ENCODE data around the gene PCSK6.

PCSK6 gene

DNA sequence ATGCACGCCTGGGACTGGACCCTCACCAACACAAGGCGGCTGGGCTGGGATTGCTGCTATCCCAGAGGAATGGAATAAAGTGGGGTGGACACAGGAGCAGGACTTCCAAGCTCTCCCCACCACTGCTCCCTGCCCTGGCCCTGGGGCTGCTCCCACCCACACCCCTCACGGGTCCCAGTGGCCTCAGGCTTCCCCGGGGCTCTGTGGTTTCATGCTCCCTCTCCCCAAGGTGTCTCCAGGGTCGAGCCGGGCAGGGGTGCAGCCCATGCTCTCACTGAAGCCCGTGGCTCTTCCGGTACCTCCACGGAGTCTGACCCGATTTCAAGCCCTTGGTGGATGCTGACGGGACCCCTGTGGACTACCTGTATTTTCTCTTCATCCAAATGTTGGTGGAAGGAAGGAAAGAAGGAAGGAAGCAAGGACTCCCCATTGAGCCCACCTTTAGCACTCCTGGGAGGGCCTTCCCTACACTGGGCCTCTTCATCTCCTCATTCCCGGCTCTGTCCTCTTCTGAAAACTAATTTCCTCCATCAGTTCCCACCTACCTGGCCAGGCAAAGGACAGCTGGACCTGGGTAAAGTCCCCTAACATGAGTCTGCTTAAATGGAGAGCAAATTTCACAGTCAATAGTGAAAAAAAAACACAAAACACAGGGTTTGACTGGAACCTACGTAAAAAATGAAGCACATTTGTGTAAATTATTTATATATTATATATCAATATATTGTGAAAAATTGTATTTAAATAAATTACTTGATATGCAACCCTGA, 44.0 kb upstream of the PCSK6 start:
- Histone ChIP-seq H2BK120ac (ENCODE audit: low read depth, low read length) (no peak overlapping the region), H3K4me2 (ENCODE audit: insufficient read depth, low read length, poor library complexity, severe bottlenecking) (no peak overlapping the region), H3K27me3 (ENCODE audit: control insufficient read depth in 3 of 3, insufficient read depth in 3 of 3, low read depth in 1 of 3, low read length in 3 of 3) (peaks cover 0 to 4% (median 0%) of the 10 kb centered on the region in 3 experiments), H2BK5ac (ENCODE audit: low read length) (peak overlapping the region; percentile 72), H3K9me3 (replicated peaks in 1 of 2; ENCODE audit: control insufficient read depth in 2 of 2, insufficient read depth in 1 of 2, low read depth in 1 of 2, low read length in 2 of 2) (no peaks in the 10 kb centered on the region), H2BK15ac (ENCODE audit: low read length) (no peak overlapping the region), H2AFZ (ENCODE audit: low read length) (no peak overlapping the region), H3K18ac (ENCODE audit: low read length) (peak overlapping the region; percentile 68), H3K79me1 (ENCODE audit: low read depth, low read length) (no peaks in the 10 kb centered on the region), H3K27ac (replicated peaks; ENCODE audit: low read length) (no peak overlapping the region), H2BK12ac (ENCODE audit: low read length) (no peak overlapping the region), H3K36me3 (replicated peaks in 1 of 2; ENCODE audit: control insufficient read depth in 2 of 2, insufficient read depth in 2 of 2, low read length in 2 of 2) (no peaks in the 10 kb centered on the region), H3K4me3 (ENCODE audit: low read length in 2 of 2) (no peak overlapping the region), H3K4me1 (ENCODE audit: control insufficient read depth in 2 of 2, insufficient read depth in 1 of 2, low read depth in 1 of 2, low read length in 2 of 2) (peaks cover 4 to 8% of the 10 kb centered on the region in 2 donors), H3K9ac (ENCODE audit: low read depth, low read length, poor library complexity) (peak overlapping the region; percentile 27), H4K91ac (ENCODE audit: low read depth, low read length, poor library complexity) (no peak overlapping the region), H3K4ac (ENCODE audit: low read length) (no peak overlapping the region), H3K23ac (ENCODE audit: low read depth, low read length, poor library complexity) (no peak overlapping the region), H4K8ac (ENCODE audit: low read depth, low read length) (no peak overlapping the region), H3K14ac (ENCODE audit: low read length) (peak overlapping the region; percentile 65), H2AK5ac (ENCODE audit: low read depth, low read length) (peak overlapping the region; percentile 76)
- DNase-seq (ENCODE audit: low spot score) = no peak
- WGBS, 2 donors (ENCODE audit: extremely low coverage in 2 of 2, insufficient read length in 2 of 2, insufficient replicate concordance in 1 of 2) = no CpG with 5 or more reads among the region's 13 CpGs

DNA sequence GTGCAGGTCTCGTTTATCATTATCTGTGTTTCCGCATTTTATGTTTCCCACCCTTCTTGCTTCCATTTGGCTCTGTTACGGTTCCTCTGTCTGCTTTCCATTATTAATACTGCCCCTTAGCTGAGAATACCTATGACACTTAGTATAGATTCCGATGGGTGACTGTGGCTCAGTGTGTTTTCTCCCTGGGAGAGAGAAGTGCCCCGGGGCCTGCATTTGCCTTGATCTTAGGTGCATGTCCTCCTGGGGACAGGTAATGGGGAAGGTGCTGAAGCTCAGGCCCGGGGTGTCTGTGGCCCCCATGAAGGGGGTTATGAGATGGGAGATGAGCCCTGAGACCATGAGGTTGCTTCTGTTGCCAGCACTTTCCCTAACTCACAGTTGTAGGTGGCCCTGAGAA, 43.4 kb upstream of the PCSK6 start:
- H2AK5ac ChIP-seq (ENCODE audit: low read depth, low read length) = no peak overlapping the region
- no peak overlapping the region for H4K8ac ChIP-seq (ENCODE audit: low read depth, low read length)
- peak overlapping the region; percentile 21 for H3K18ac ChIP-seq (ENCODE audit: low read length)
- peaks cover 0 to 6% (median 0%) of the 10 kb centered on the region in 3 experiments for H3K27me3 ChIP-seq (ENCODE audit: control insufficient read depth in 3 of 3, insufficient read depth in 3 of 3, low read depth in 1 of 3, low read length in 3 of 3)
- H3K4me3 ChIP-seq (ENCODE audit: low read length in 2 of 2) = no peak overlapping the region
- no peaks in the 10 kb centered on the region for H3K9me3 ChIP-seq (replicated peaks in 1 of 2; ENCODE audit: control insufficient read depth in 2 of 2, insufficient read depth in 1 of 2, low read depth in 1 of 2, low read length in 2 of 2)
- H2AFZ ChIP-seq (ENCODE audit: low read length) = no peak overlapping the region
- no peak overlapping the region for H2BK12ac ChIP-seq (ENCODE audit: low read length)
- peak overlapping the region; percentile 53 for H3K4ac ChIP-seq (ENCODE audit: low read length)
- H3K4me2 ChIP-seq (ENCODE audit: insufficient read depth, low read length, poor library complexity, severe bottlenecking) = no peak overlapping the region
- no CpG with 5 or more reads among the region's 6 CpGs for WGBS, 2 donors (ENCODE audit: extremely low coverage in 2 of 2, insufficient read length in 2 of 2, insufficient replicate concordance in 1 of 2)
- peaks cover 4 to 8% of the 10 kb centered on the region in 2 donors for H3K4me1 ChIP-seq (ENCODE audit: control insufficient read depth in 2 of 2, insufficient read depth in 1 of 2, low read depth in 1 of 2, low read length in 2 of 2)
- H2BK120ac ChIP-seq (ENCODE audit: low read depth, low read length) = no peak overlapping the region
- no peak overlapping the region for H2BK15ac ChIP-seq (ENCODE audit: low read length)
- no peak overlapping the region for H3K9ac ChIP-seq (ENCODE audit: low read depth, low read length, poor library complexity)
- DNase-seq (ENCODE audit: low spot score) = no peak
- H3K14ac ChIP-seq (ENCODE audit: low read length) = peak overlapping the region; percentile 65
- H3K27ac ChIP-seq (replicated peaks; ENCODE audit: low read length) = no peak overlapping the region
- H2BK5ac ChIP-seq (ENCODE audit: low read length) = no peak overlapping the region
- H3K23ac ChIP-seq (ENCODE audit: low read depth, low read length, poor library complexity) = no peak overlapping the region
- no peaks in the 10 kb centered on the region for H3K36me3 ChIP-seq (replicated peaks in 1 of 2; ENCODE audit: control insufficient read depth in 2 of 2, insufficient read depth in 2 of 2, low read length in 2 of 2)
- H3K79me1 ChIP-seq (ENCODE audit: low read depth, low read length) = no peaks in the 10 kb centered on the region
- no peak overlapping the region for H4K91ac ChIP-seq (ENCODE audit: low read depth, low read length, poor library complexity)

DNA sequence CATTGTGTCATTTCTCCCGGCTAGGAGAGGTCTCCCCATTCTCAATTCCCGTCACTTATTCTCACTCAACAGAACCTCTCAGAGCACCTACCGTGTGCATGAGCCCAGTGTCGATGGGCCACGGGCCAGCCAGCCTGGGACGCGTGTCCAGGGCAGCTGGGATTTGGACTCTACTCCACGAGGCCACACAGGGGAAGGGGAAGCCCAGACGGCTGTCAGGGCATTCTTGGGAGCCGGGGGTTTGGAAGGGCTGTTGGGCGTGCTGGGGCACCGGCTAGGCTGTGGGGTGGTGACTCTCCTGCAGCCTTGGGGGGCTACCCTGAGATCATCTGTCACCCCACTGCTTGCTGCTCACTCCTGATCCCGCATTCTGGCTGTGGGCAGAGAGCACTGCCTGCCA, 41.7 kb upstream of the PCSK6 start:
- no peak overlapping the region for H3K14ac ChIP-seq (ENCODE audit: low read length)
- H3K36me3 ChIP-seq (replicated peaks in 1 of 2; ENCODE audit: control insufficient read depth in 2 of 2, insufficient read depth in 2 of 2, low read length in 2 of 2) = no peaks in the 10 kb centered on the region
- H3K4me2 ChIP-seq (ENCODE audit: insufficient read depth, low read length, poor library complexity, severe bottlenecking) = no peak overlapping the region
- H2AFZ ChIP-seq (ENCODE audit: low read length) = no peak overlapping the region
- WGBS, 2 donors (ENCODE audit: extremely low coverage in 2 of 2, insufficient read length in 2 of 2, insufficient replicate concordance in 1 of 2) = no CpG with 5 or more reads among the region's 13 CpGs
- peak overlapping the region; percentile 38 for H2AK5ac ChIP-seq (ENCODE audit: low read depth, low read length)
- no peak overlapping the region for H2BK15ac ChIP-seq (ENCODE audit: low read length)
- H2BK120ac ChIP-seq (ENCODE audit: low read depth, low read length) = no peak overlapping the region
- H3K18ac ChIP-seq (ENCODE audit: low read length) = peak overlapping the region; percentile 66
- H3K23ac ChIP-seq (ENCODE audit: low read depth, low read length, poor library complexity) = peak overlapping the region; percentile 58
- no peak overlapping the region for H2BK5ac ChIP-seq (ENCODE audit: low read length)
- H3K9me3 ChIP-seq (replicated peaks in 1 of 2; ENCODE audit: control insufficient read depth in 2 of 2, insufficient read depth in 1 of 2, low read depth in 1 of 2, low read length in 2 of 2) = no peaks in the 10 kb centered on the region
- no peak overlapping the region for H4K91ac ChIP-seq (ENCODE audit: low read depth, low read length, poor library complexity)
- H3K79me1 ChIP-seq (ENCODE audit: low read depth, low read length) = no peaks in the 10 kb centered on the region
- peak overlapping the region in 1 of 2 donors; percentile 31 for H3K4me3 ChIP-seq (ENCODE audit: low read length in 2 of 2)
- no peak for DNase-seq (ENCODE audit: low spot score)
- H3K9ac ChIP-seq (ENCODE audit: low read depth, low read length, poor library complexity) = no peak overlapping the region
- H3K4me1 ChIP-seq (ENCODE audit: control insufficient read depth in 2 of 2, insufficient read depth in 1 of 2, low read depth in 1 of 2, low read length in 2 of 2) = peaks cover 4 to 10% of the 10 kb centered on the region in 2 donors
- H3K27ac ChIP-seq (replicated peaks; ENCODE audit: low read length) = no peak overlapping the region
- H3K4ac ChIP-seq (ENCODE audit: low read length) = no peak overlapping the region
- peaks cover 0 to 6% (median 0%) of the 10 kb centered on the region in 3 experiments for H3K27me3 ChIP-seq (ENCODE audit: control insufficient read depth in 3 of 3, insufficient read depth in 3 of 3, low read depth in 1 of 3, low read length in 3 of 3)
- no peak overlapping the region for H4K8ac ChIP-seq (ENCODE audit: low read depth, low read length)
- no peak overlapping the region for H2BK12ac ChIP-seq (ENCODE audit: low read length)

DNA sequence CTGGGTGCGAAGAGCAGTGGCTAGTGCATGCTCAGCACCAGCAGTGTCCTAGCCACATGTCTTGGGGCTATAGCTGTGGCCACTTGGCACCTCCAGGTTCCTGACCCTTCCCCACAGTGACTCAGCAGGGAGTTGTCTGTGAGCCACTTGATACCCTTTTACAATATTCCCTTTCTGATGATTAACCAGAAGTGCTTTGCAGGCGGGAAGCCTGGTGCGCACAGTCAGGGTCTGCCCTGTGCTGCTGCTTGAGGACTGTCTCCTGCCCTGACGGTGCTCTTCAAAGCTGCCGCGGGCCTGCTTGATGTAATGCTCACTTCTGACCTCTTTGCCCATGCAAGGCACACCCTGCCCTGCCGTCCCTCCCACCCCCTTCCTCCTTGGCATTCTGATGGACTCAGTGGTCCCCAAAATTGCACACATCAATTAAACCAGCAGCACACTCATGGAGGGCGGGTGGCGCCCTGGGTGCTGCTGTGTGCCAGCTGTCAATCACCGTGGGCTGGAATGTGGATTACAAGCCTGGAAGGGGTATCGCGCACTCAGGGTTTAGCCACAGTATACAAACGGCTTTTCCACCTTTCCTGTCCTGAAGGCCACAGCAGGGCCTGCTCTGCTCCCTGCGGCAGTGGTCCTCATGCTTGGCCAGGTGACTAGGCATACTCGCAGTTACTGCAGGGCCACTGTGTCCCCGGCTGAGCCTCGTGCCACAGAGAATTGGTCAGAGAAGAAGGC, 40.9 kb upstream of the PCSK6 start:
- no peak overlapping the region for H2BK120ac ChIP-seq (ENCODE audit: low read depth, low read length)
- no peak overlapping the region for H4K91ac ChIP-seq (ENCODE audit: low read depth, low read length, poor library complexity)
- no CpG with 5 or more reads among the region's 17 CpGs for WGBS, 2 donors (ENCODE audit: extremely low coverage in 2 of 2, insufficient read length in 2 of 2, insufficient replicate concordance in 1 of 2)
- no peak overlapping the region for H3K14ac ChIP-seq (ENCODE audit: low read length)
- H3K9me3 ChIP-seq (replicated peaks in 1 of 2; ENCODE audit: control insufficient read depth in 2 of 2, insufficient read depth in 1 of 2, low read depth in 1 of 2, low read length in 2 of 2) = no peaks in the 10 kb centered on the region
- H2BK12ac ChIP-seq (ENCODE audit: low read length) = no peak overlapping the region
- no peak overlapping the region for H3K4me3 ChIP-seq (ENCODE audit: low read length in 2 of 2)
- H3K23ac ChIP-seq (ENCODE audit: low read depth, low read length, poor library complexity) = peak overlapping the region; percentile 37
- DNase-seq (ENCODE audit: low spot score) = no peak
- no peak overlapping the region for H2BK5ac ChIP-seq (ENCODE audit: low read length)
- H3K4me1 ChIP-seq (ENCODE audit: control insufficient read depth in 2 of 2, insufficient read depth in 1 of 2, low read depth in 1 of 2, low read length in 2 of 2) = peaks cover 4 to 12% of the 10 kb centered on the region in 2 donors
- H3K27ac ChIP-seq (replicated peaks; ENCODE audit: low read length) = no peak overlapping the region
- no peak overlapping the region for H2BK15ac ChIP-seq (ENCODE audit: low read length)
- H3K18ac ChIP-seq (ENCODE audit: low read length) = no peak overlapping the region
- peaks cover 0 to 6% (median 0%) of the 10 kb centered on the region in 3 experiments for H3K27me3 ChIP-seq (ENCODE audit: control insufficient read depth in 3 of 3, insufficient read depth in 3 of 3, low read depth in 1 of 3, low read length in 3 of 3)
- no peak overlapping the region for H2AFZ ChIP-seq (ENCODE audit: low read length)
- no peak overlapping the region for H4K8ac ChIP-seq (ENCODE audit: low read depth, low read length)
- no peak overlapping the region for H3K4me2 ChIP-seq (ENCODE audit: insufficient read depth, low read length, poor library complexity, severe bottlenecking)
- H3K4ac ChIP-seq (ENCODE audit: low read length) = no peak overlapping the region
- no peaks in the 10 kb centered on the region for H3K36me3 ChIP-seq (replicated peaks in 1 of 2; ENCODE audit: control insufficient read depth in 2 of 2, insufficient read depth in 2 of 2, low read length in 2 of 2)
- H3K9ac ChIP-seq (ENCODE audit: low read depth, low read length, poor library complexity) = no peak overlapping the region
- H3K79me1 ChIP-seq (ENCODE audit: low read depth, low read length) = no peaks in the 10 kb centered on the region
- no peak overlapping the region for H2AK5ac ChIP-seq (ENCODE audit: low read depth, low read length)
